ENCODE measurements around the gene NLE1.

GRCh38 chr17:35119370-35120165 is 22.5 kb downstream of the NLE1 start, which contains the start of gene RAD51D:
- peak; percentile 85 to 99 (median 96) for TF ChIP-seq CTCF (IDR thresholded peaks at IDR 0.05 in 4 of 5, conservative IDR thresholded peaks at IDR 0.05 in 1 of 5)
- no peak for TF ChIP-seq POLR2A (IDR thresholded peaks at IDR 0.05)
